Measurements from ENCODE around the gene TNFRSF25.
"Not testable (repeated sequence)": the region's sequence is repeated elsewhere in the genome, so short reads cannot be mapped to it uniquely, and the experiment has no call there.

TNFRSF25 gene

GRCh38 chr1:6495540-6496364, 29.8 kb upstream of the TNFRSF25 start:
- no peaks in the 10 kb centered on the region for H4K20me1 ChIP-seq (ENCODE audit: insufficient read depth, low read length)
- H3K79me2 ChIP-seq (ENCODE audit: insufficient read depth, low read length): no peaks in the 10 kb centered on the region
- H3K9ac ChIP-seq (ENCODE audit: low read length): no peak overlapping the region
- no peak overlapping the region for H3K27ac ChIP-seq (ENCODE audit: low read depth, low read length, poor library complexity, severe bottlenecking)
- H3K4me3 ChIP-seq (ENCODE audit: low read depth, low read length, poor library complexity, severe bottlenecking): no peak overlapping the region
- H3K9me3 ChIP-seq (ENCODE audit: low read length): no peaks in the 10 kb centered on the region
- H2AFZ ChIP-seq (ENCODE audit: low read length): no peak overlapping the region
- no peaks in the 10 kb centered on the region for H3K9me2 ChIP-seq (ENCODE audit: low read depth, low read length)
- H3F3A ChIP-seq (ENCODE audit: insufficient read depth, low read length): no peaks in the 10 kb centered on the region
- no peaks in the 10 kb centered on the region for H3K36me3 ChIP-seq (ENCODE audit: insufficient read depth, low read length)
- H3K4me1 ChIP-seq (ENCODE audit: insufficient read depth, low read length, severe bottlenecking): peaks cover 15% of the 10 kb centered on the region
- H3K4me2 ChIP-seq (ENCODE audit: low read length): no peak overlapping the region
- no peak for TF ChIP-seq EZH2 (IDR thresholded peaks at IDR 0.05; ENCODE audit: borderline replicate concordance, low read length)
- TF ChIP-seq, protein P1, sequence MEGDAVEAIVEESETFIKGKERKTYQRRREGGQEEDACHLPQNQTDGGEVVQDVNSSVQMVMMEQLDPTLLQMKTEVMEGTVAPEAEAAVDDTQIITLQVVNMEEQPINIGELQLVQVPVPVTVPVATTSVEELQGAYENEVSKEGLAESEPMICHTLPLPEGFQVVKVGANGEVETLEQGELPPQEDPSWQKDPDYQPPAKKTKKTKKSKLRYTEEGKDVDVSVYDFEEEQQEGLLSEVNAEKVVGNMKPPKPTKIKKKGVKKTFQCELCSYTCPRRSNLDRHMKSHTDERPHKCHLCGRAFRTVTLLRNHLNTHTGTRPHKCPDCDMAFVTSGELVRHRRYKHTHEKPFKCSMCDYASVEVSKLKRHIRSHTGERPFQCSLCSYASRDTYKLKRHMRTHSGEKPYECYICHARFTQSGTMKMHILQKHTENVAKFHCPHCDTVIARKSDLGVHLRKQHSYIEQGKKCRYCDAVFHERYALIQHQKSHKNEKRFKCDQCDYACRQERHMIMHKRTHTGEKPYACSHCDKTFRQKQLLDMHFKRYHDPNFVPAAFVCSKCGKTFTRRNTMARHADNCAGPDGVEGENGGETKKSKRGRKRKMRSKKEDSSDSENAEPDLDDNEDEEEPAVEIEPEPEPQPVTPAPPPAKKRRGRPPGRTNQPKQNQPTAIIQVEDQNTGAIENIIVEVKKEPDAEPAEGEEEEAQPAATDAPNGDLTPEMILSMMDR (IDR thresholded peaks at IDR 0.05; ENCODE audit: low read length): no peak
- peaks cover 20% of the 10 kb centered on the region for H3K27me3 ChIP-seq (ENCODE audit: insufficient read depth, low read length)

DNA sequence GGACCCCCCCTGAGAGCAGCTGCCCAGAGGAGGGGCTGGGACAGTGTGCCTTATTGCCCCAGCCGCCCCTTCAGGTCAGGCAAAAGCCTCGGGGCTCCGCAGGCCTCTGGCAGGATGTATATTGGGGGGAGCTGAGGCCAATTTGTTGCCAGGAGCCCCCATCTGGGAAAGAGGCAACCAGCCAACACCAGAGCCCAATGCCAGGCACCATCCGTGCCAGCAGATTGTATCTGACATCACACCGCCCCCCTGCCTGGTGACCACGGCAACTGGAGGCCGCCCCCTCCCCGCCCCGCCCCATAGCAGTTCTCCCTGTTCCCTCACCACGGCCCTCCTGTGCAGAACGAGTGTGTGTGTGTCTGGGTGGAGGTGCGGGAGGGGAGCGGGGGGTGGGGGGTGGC, 29.1 kb upstream of the TNFRSF25 start:
- no peak overlapping the region for H3K27ac ChIP-seq (ENCODE audit: low read depth, low read length, poor library complexity, severe bottlenecking)
- H3K36me3 ChIP-seq (ENCODE audit: insufficient read depth, low read length): no peaks in the 10 kb centered on the region
- no peak overlapping the region for H2AFZ ChIP-seq (ENCODE audit: low read length)
- H3K9me3 ChIP-seq (ENCODE audit: low read length): no peaks in the 10 kb centered on the region
- H3F3A ChIP-seq (ENCODE audit: insufficient read depth, low read length): no peaks in the 10 kb centered on the region
- H3K4me2 ChIP-seq (ENCODE audit: low read length): no peak overlapping the region
- no peaks in the 10 kb centered on the region for H3K79me2 ChIP-seq (ENCODE audit: insufficient read depth, low read length)
- H3K4me3 ChIP-seq (ENCODE audit: low read depth, low read length, poor library complexity, severe bottlenecking): no peak overlapping the region
- peaks cover 13% of the 10 kb centered on the region; the same call in 1 of the 2 replicates for H3K27me3 ChIP-seq (ENCODE audit: insufficient read depth, low read length)
- TF ChIP-seq, protein P1 (IDR thresholded peaks at IDR 0.05; ENCODE audit: low read length): no peak
- no peak for TF ChIP-seq EZH2 (IDR thresholded peaks at IDR 0.05; ENCODE audit: borderline replicate concordance, low read length)
- H3K9ac ChIP-seq (ENCODE audit: low read length): no peak overlapping the region
- no peaks in the 10 kb centered on the region for H3K9me2 ChIP-seq (ENCODE audit: low read depth, low read length)
- peaks cover 16% of the 10 kb centered on the region for H3K4me1 ChIP-seq (ENCODE audit: insufficient read depth, low read length, severe bottlenecking)
- H4K20me1 ChIP-seq (ENCODE audit: insufficient read depth, low read length): no peaks in the 10 kb centered on the region

DNA sequence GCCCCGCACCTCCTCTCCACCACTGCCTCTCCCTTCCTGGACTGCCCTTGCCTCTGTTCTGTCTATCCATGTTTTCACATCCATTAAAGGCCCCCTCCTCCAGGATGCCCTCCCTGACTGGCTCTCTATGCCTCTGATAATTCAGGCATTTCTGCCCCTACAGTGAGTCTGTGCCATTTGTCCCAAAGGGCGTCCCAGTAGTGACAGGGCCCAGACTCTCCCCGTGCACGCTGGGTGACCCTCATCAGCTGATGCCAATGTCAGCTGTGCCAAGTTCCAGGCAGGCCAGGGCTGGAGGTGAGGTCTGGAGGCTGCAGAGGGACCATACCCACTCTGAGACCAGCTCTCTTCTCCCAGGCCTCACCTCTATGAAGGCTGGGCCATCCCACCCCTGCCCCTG, 28.7 kb upstream of the TNFRSF25 start:
- Histone ChIP-seq H3K27me3 (ENCODE audit: insufficient read depth, low read length) (peaks cover 13% of the 10 kb centered on the region; the same call in 1 of the 2 replicates), H3K9me2 (ENCODE audit: low read depth, low read length) (no peaks in the 10 kb centered on the region), H3K9me3 (ENCODE audit: low read length) (no peaks in the 10 kb centered on the region), H3K9ac (ENCODE audit: low read length) (no peak overlapping the region), H3K36me3 (ENCODE audit: insufficient read depth, low read length) (no peaks in the 10 kb centered on the region), H2AFZ (ENCODE audit: low read length) (no peak overlapping the region), H3K27ac (ENCODE audit: low read depth, low read length, poor library complexity, severe bottlenecking) (no peak overlapping the region), H3K4me1 (ENCODE audit: insufficient read depth, low read length, severe bottlenecking) (peaks cover 16% of the 10 kb centered on the region), H3K4me3 (ENCODE audit: low read depth, low read length, poor library complexity, severe bottlenecking) (no peak overlapping the region), H3F3A (ENCODE audit: insufficient read depth, low read length) (no peaks in the 10 kb centered on the region), H4K20me1 (ENCODE audit: insufficient read depth, low read length) (no peaks in the 10 kb centered on the region), H3K4me2 (ENCODE audit: low read length) (no peak overlapping the region), H3K79me2 (ENCODE audit: insufficient read depth, low read length) (no peaks in the 10 kb centered on the region)
- TF ChIP-seq EZH2 (IDR thresholded peaks at IDR 0.05; ENCODE audit: borderline replicate concordance, low read length): no peak
- TF ChIP-seq, protein P1 (IDR thresholded peaks at IDR 0.05; ENCODE audit: low read length): no peak

GRCh38 chr1:6493834-6494223, 27.9 kb upstream of the TNFRSF25 start:
- H3K27me3 ChIP-seq (ENCODE audit: insufficient read depth, low read length): peaks cover 13% of the 10 kb centered on the region; the same call in 1 of the 2 replicates
- H2AFZ ChIP-seq (ENCODE audit: low read length): not testable (repeated sequence)

More at GRCh38 chr1:6493834-6494223, 27.9 kb upstream of the TNFRSF25 start:
- H3K9ac ChIP-seq (ENCODE audit: low read length); H4K20me1 ChIP-seq (ENCODE audit: insufficient read depth, low read length); H3K4me2 ChIP-seq (ENCODE audit: low read length); H3K9me2 ChIP-seq (ENCODE audit: low read depth, low read length); H3K4me3 ChIP-seq (ENCODE audit: low read depth, low read length, poor library complexity, severe bottlenecking); H3K36me3 ChIP-seq (ENCODE audit: insufficient read depth, low read length); H3K27ac ChIP-seq (ENCODE audit: low read depth, low read length, poor library complexity, severe bottlenecking); H3F3A ChIP-seq (ENCODE audit: insufficient read depth, low read length); H3K9me3 ChIP-seq (ENCODE audit: low read length); H3K79me2 ChIP-seq (ENCODE audit: insufficient read depth, low read length): not testable (repeated sequence)
- H3K4me1 ChIP-seq (ENCODE audit: insufficient read depth, low read length, severe bottlenecking): peaks cover 16% of the 10 kb centered on the region

All from OCI-LY1 (cell line).